Pancreas (tissue), 10 donors: Measurements from ENCODE around the gene SERBP1. TPM values are rescaled to one million over a fixed set of nuclear protein-coding genes. Genes with fewer than 3 reads are reported as not detected.
"Not testable (repeated sequence)": the region's sequence is repeated elsewhere in the genome, so short reads cannot be mapped to it uniquely, and the experiment has no call there.

Experiments
- ATAC-seq, 4 donors: fragments of 200-7000 bp; cut with Tn5 transposase; one replicate each; pipeline versions ENCODE4 v1.8.0 to v1.9.1; 2020; ENCODE audit warnings: mild to moderate bottlenecking in 4 of 4, moderate library complexity in 4 of 4
- DNase-seq, 6 donors: peaks; one replicate each; pipeline ENCODE4 v3.0.0-alpha.2; 2020
- FAIRE-seq: peaks from 2 replicates; lab custom pipeline; 2012; peaks lifted over from hg19 to GRCh38; lab: Jason Lieb, UNC
- H3K27ac ChIP-seq, 4 donors: fragments of 200-600 bp; sonication (generic); 1 replicate in 3 of 4; 2 replicates in 1 of 4; pipeline versions ENCODE4 v1.5.0 to v1.8.0; 2020
- H3K27me3 ChIP-seq, 4 donors: fragments of 200-600 bp; one replicate each; pipeline ENCODE4 v1.8.0; 2021
- H3K36me3 ChIP-seq, 3 donors: fragments of 200-600 bp; sonication (generic) in 1 of 3; one replicate each; pipeline versions ENCODE4 v1.5.0 to v1.8.0; 2020 to 2021
- H3K4me1 ChIP-seq, 3 donors: fragments of 200-600 bp; one replicate each; pipeline ENCODE4 v1.8.0; 2021
- H3K4me3 ChIP-seq, 4 donors: fragments of 200-600 bp; sonication (generic) in 2 of 4; one replicate each; pipeline versions ENCODE4 v1.5.0 to v1.8.0; 2020 to 2021
- H3K9me3 ChIP-seq, 4 donors: fragments of 200-600 bp; one replicate each; pipeline ENCODE4 v1.8.0; 2021
- CTCF ChIP-seq, 4 donors: fragments of 200-600 bp; sonication (generic) in 3 of 4; IDR thresholded peaks; one replicate each; pipeline versions ENCODE4 v1.5.0 to v1.8.0; 2021; ENCODE audit warnings: antibody characterized with exemption in 4 of 4
- WGBS, 2 donors: extraction: QIAGEN DNeasy Blood & Tissue Kit; methylation state at CpG; one replicate each; pipeline ENCODE4 v1.1.7; 2013; 5-methylcytosine and 5-hydroxymethylcytosine counted together
- intact Hi-C, 3 donors: fragments of 100-400 bp; cut with DNase I; formaldehyde crosslinking; loops; one replicate each; pipeline versions ENCODE4 v1.11.1 to v1.14.2; 2022
- polyA plus RNA-seq, 2 donors: library from polyadenylated mRNA; stranded (reverse); fragments of 200-250 nt; gene quantifications; one replicate each; pipeline ENCODE4 v1.2.3, GENCODE V29; 2013
- total RNA-seq, 6 donors: library from RNA; stranded (reverse); fragmentation: NEBNext Ultra II Directional in 4 of 6; extraction: Animal tissue kit (Norgen Biotek cat#: 25700) in 4 of 6; gene quantifications; one replicate each; pipeline versions ENCODE4 v1.2.1 to v1.2.4, GENCODE V29; 2021 to 2023
- donor health status: healthy with polysubstance abuse.
- donor health status: DM: no; HTN: no; CAD: no; lungs with moderate emphysema.
- donor health status: DM: no; HTN: no; CAD: no.
- donor health status: control.
- donor health status: control.
- donor health status: Bipolar disorder and iron deficiency.
- donor health status: DM: yes; HTN: yes; CAD: no.
- donor health status: DM: no; HTN: no; CAD: no.
- donor health status: DM: no; HTN: no; CAD: no.
- donor health status: DM: yes; HTN: yes; CAD: no.

Gene SERBP1
- total and polyA plus RNA-seq, 8 donors = 38.8 to 138 (median 87.2) TPM

DNA sequence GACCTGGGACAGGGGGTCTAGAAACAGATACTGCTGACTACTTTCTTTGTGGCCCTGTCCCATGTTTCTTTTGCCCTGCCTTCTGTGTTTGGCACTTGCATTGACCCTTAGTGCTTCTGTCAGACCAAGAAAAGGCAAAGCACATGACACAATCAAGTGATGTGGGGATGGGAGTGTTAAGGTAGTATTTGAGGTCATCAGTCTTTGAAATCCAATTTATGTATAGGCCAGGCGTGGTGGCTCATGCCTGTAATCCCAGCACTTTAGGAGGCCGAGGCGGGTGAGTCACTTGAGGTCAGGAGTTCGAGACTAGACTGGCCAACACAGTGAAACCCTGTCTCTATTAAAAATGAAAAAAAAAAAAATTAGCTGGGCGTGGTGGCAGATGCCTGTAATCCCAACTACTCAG, 26.0 kb downstream of the SERBP1 start:
- 83 to 86% methylated on average over 5 of the region's 5 CpGs for WGBS, 2 donors
- intact Hi-C loops = no loop called here
- no peak for FAIRE-seq
- no peak for ATAC-seq
- no peak for DNase-seq
- Histone ChIP-seq H3K4me3 (no peak overlapping the region), H3K9me3 (no peaks in the 10 kb centered on the region), H3K36me3 (no peaks in the 10 kb centered on the region), H3K4me1 (peaks cover 0 to 4% (median 0%) of the 10 kb centered on the region in 3 donors), H3K27me3 (no peaks in the 10 kb centered on the region), H3K27ac (no peak overlapping the region)
- no peak for TF ChIP-seq CTCF (IDR thresholded peaks at IDR 0.05)

DNA sequence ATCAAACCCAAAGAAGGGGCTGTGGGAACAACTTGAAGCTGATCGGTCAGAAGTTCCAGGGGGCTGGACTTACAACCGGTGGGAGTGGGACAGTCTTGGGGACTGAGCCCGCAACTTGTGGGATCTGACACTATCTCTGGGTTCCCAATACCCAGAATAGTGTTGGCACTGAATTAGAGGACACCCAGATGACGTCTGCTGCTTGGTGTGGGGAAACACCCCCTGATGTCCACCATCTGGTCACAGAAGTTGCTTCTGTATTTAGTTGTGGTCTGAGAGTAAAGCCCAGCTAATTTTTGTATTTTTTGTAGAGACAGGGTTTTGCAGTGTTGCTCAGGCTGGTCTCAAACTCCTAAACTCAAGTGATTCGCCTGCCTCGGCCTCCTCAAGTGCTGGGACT, 28.8 kb downstream of the SERBP1 start:
- WGBS, 2 donors = 88 to 94% methylated on average over 6 of the region's 6 CpGs
- Histone ChIP-seq H3K27me3 (no peaks in the 10 kb centered on the region), H3K4me1 (peaks cover 0 to 4% (median 0%) of the 10 kb centered on the region in 3 donors), H3K36me3 (no peaks in the 10 kb centered on the region), H3K9me3 (no peaks in the 10 kb centered on the region), H3K4me3 (no peak overlapping the region), H3K27ac (no peak overlapping the region)
- TF ChIP-seq CTCF (IDR thresholded peaks at IDR 0.05) = no peak
- DNase-seq (no peak), FAIRE-seq (no peak), ATAC-seq (no peak)
- intact Hi-C loops = no loop called here

- ATAC-seq, intact Hi-C loops, H3K9me3 ChIP-seq, H3K36me3 ChIP-seq, H3K4me3 ChIP-seq, FAIRE-seq, H3K4me1 ChIP-seq, H3K27ac ChIP-seq, H3K27me3 ChIP-seq, DNase-seq: not testable (repeated sequence)
- WGBS, 2 donors = 91 to 93% methylated on average over 12 of the region's 12 CpGs
Observed at GRCh38 chr1:67400029-67400786, 30.0 kb downstream of the SERBP1 start.

DNA sequence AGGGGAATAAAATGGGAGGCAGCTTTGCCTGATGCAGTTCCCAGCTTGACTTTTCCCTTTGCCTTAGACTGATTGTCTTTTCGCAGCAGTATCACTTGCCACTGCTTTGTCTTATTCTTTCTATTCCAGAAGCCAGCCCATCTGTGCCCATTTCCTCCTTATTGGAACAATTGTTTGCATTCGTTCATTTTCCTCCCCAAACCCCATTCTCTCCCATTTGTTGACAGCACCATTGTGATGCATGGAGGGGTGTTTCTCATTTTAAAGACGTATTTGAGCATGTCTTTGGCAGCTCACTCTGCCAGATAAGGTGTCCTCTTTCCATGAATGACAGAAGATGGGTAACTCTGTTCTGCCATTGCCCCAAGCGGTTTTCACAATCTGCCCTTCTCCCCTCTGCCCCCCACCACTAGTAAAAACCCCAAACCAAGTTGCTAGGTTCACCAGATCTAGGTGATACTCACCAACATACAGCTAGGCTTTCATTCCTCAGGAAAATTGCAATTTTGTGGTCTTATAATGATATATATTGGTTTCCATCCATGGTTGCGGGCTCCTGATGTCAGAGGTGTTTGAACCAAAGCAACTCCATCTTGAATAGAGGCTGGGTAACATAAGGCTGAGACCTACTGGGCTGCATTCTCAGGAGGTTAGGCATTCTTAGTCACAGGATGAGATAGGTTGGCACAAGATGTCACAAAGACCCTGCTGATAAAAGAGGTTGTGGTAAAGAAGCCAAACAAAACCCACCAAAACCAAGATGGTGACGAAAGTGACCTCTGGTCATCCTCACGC, 30.8 kb downstream of the SERBP1 start:
- FAIRE-seq = no peak
- H3K36me3 ChIP-seq = no peaks in the 10 kb centered on the region
- intact Hi-C loops = no loop called here
- no peaks in the 10 kb centered on the region for H3K27me3 ChIP-seq
- no peak overlapping the region for H3K4me3 ChIP-seq
- 80 to 83% methylated on average over 7 of the region's 7 CpGs for WGBS, 2 donors
- no peak for TF ChIP-seq CTCF (IDR thresholded peaks at IDR 0.05)
- no peak for DNase-seq
- H3K9me3 ChIP-seq = no peaks in the 10 kb centered on the region
- no peak for ATAC-seq
- no peaks in the 10 kb centered on the region for H3K4me1 ChIP-seq
- H3K27ac ChIP-seq = no peak overlapping the region

GRCh38 chr1:67394548-67394947, 35.7 kb downstream of the SERBP1 start:
- TF ChIP-seq CTCF (IDR thresholded peaks at IDR 0.05) = no peak
- 95 to 97% methylated on average over 4 of the region's 4 CpGs for WGBS, 2 donors
- no peaks in the 10 kb centered on the region for H3K36me3 ChIP-seq
- no peak for FAIRE-seq
- no peak for DNase-seq
- H3K4me1 ChIP-seq = no peaks in the 10 kb centered on the region
- H3K27me3 ChIP-seq = no peaks in the 10 kb centered on the region
- no peak for ATAC-seq
- H3K4me3 ChIP-seq = no peak overlapping the region
- no peaks in the 10 kb centered on the region for H3K9me3 ChIP-seq
- H3K27ac ChIP-seq = no peak overlapping the region
- intact Hi-C loops = no loop called here
